HUDEP-2 (cell line): ENCODE data around the gene MXD3.
A peak's percentile ranks its signal among the peaks of the same experiment; 100 is the strongest.
"Not testable (repeated sequence)": the region's sequence is repeated elsewhere in the genome, so short reads cannot be mapped to it uniquely, and the experiment has no call there.

ENCODE experiments used
- DNase-seq, 76 experiments: peaks; one replicate each; lab custom pipeline; 2025; ENCODE audit not compliant: unreplicated experiment in 76 of 76; lab: John Stamatoyannopoulos, UW

MXD3 gene

GRCh38 chr5:177311723-177312648 is at the start of gene MXD3:
Gene MXD3 (minus strand): TSS chr5:177311898. CDS start chr5:177311830, 68 bp downstream.
- peak; percentile 74 to 99 (median 96) for DNase-seq

- DNase-seq: not testable (repeated sequence)
These were observed 49.0 kb upstream of the MXD3 start for GRCh38 chr5:177360740-177361139.

- no peak for DNase-seq
These were observed 48.2 kb upstream of the MXD3 start for GRCh38 chr5:177359860-177360259.

- peak in 3 of 76 experiments; percentile 15 to 26 (median 25) for DNase-seq
These were observed 47.8 kb upstream of the MXD3 start for GRCh38 chr5:177359451-177359851.

GRCh38 chr5:177358370-177358819 is 46.7 kb upstream of the MXD3 start:
- DNase-seq: peak in 11 of 76 experiments; percentile 6 to 64 (median 33)

DNA sequence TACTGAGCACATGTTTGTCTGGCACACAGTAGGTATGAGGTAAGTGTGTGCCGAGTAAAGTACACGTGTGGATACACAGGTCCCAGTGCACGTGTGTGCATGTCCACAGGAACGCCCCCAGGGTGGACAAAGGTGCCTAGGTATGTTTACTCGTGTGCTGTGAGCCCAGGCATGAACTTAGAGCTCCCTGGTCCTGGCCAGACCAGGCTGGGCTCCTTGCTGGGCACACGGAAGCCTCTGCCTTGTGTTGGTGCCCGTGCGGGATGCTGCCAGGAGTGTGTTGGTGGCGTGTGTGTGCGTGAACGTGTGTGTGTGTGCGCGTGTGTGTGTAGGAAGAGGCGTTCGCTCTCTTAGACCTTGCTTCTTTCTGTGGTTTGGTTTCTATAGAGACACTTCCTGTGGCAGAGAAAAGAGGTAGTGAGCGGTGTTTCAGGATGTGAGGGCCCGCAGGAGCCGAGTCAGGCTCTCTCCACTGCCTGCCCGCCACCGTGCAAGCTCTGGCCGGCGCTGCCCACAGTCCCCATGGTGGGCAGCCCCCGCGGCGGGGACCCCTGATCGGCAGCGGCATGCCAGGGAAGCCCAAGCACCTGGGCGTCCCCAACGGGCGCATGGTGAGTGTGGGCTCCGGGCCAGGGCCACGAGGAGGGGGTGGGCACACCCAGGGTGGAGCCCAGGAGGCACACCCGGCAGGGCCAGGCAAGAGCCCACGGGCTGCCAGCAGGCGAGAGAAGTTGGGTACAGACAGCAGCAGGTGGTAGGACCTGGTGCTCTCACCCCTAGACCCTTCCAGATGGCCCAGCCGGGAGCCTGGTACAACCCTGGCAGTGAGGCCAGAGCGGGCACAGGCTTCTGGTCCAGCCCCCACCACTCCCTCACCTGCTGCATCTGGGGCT is 46.0 kb upstream of the MXD3 start, which contains the start of gene RGS14:
TSS of gene RGS14 (plus strand) at position 466 of the 893 bp plus-strand sequence. CDS start at position 567, 101 bp downstream.
- DNase-seq: peak in 73 of 76 experiments; percentile 32 to 90 (median 69)

DNA sequence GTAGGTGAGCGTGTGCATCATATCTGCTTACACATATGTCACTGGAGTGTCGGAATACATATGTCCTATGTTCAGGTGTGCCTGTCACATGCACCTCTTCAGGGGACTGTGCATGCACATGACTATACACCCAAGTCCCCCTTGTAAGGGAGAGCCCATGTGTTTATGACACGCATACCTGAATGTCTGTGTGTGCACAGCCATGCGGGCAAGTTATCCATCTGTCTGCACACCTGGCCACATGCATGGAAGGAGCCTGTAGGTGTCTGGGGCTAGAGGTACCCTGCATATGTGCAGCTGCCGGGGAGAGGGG is 45.4 kb upstream of the MXD3 start:
- peak in 10 of 76 experiments; percentile 17 to 58 (median 38) for DNase-seq

DNA sequence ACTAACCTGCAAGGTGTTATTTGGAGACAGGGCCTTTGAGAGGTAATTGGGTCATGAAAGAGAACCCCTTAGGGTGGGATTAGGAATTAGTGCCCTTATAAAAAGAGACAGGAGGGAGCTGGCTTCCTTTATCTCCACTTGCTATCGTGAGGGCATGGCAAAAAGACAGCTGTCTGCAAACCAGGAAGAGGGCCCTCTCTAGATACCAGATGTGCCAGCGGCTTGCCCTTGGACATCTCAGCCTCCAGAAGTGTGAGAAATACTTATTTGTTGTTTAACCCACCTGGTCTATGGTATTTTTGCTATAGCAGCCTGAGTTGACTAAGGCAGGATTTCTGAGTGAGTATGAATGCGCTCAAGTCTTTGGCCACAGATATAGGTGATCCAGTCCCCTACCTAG is 45.0 kb upstream of the MXD3 start:
- peak in 13 of 76 experiments; percentile 3 to 55 (median 22) for DNase-seq

- DNase-seq: peak in 3 of 76 experiments; percentile 7 to 47 (median 34)
These were observed 44.1 kb upstream of the MXD3 start for GRCh38 chr5:177355868-177356168.

GRCh38 chr5:177355162-177355867 is 43.6 kb upstream of the MXD3 start:
- DNase-seq: no peak

- DNase-seq: no peak
These were observed 43.0 kb upstream of the MXD3 start for GRCh38 chr5:177354711-177355110.

DNA sequence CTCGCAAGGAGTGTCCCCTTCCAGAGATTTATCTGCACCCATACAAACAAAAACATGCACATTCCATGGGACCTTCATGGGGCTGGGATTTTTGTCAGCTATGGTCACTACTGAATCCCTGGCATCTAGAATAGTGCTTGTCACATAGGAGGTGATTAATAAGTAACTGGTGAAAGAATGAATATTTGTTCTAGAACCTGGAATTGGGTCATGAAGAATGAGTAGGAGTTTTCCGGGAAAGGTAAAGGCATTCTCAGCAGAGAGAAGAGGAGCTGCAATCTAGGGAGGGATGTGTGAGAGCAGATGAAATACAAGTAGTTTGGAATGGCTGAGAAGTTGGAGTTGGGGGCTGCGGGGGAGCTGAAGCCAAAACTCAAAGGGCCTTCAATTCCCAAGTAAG is 42.6 kb upstream of the MXD3 start:
- DNase-seq: no peak

DNA sequence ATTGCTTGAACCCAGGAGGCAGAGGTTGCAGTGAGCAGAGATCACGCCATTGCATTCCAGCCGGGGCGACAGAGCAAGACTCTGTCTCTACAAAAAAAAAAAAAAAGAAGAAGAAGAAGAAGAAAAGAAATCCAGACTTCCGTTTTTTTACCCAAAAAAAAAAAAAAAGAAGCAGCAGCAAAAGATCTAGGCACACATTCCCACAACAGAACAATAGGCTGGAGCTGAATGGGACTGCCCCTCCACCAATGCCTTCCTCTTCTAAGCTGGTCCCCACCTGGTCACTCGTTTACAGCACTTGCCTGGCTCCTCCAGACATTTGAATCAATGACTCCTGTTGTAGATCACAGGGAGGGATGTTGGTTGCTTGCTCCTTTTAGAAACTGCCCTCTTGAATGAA is 41.4 kb upstream of the MXD3 start:
- DNase-seq: no peak

DNA sequence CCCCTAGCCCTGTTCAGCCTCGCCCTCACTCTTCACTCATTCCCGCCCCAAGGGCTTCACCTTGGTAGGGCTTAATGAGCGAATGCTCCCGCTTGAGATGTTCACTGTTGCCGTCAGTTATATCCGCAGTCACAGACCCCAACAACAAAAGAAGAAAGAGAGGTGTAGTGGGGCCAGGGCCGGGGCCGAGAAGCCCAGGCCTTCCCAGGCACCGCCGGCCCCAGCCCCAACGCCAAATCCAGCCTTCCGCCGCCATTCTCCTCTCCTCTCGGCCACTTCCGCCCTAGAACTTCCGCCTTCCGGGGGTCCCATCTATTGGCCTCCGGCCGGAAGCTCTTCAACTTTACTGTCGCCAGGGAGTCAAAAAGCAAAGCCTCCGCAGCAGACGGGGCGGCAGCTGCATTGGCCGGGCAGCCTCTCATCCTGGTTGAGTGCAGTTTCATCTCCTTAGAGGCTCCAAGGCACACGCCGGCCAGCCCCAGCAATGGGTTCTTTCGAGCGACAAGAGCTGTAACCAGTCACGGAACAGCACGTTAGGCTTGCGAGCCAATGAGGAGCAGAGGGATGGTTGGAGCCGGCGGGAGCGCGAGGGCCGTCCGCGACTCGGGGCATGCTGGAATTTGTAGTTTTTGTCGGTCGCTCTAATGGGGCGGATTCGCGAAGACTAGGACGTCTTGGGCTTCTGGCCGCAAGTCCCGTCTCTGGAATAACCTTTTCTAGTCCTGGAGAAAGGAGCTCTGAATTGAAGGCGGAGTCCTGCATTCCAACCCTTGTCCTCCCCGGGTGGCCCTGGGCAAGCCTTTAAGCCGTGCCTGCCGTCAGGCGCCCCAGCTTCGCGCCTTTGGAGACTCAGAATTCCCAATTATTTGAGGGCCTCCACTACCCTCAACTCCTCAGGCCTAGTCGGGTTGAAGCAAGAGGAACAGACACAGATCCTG is 40.0 kb upstream of the MXD3 start, which contains the start of gene LMAN2:
TSS of gene LMAN2 (minus strand) at position 277 of the 938 bp plus-strand sequence. CDS start at position 256, 21 bp downstream.
- peak in 74 of 76 experiments; percentile 48 to 93 (median 86) for DNase-seq

DNA sequence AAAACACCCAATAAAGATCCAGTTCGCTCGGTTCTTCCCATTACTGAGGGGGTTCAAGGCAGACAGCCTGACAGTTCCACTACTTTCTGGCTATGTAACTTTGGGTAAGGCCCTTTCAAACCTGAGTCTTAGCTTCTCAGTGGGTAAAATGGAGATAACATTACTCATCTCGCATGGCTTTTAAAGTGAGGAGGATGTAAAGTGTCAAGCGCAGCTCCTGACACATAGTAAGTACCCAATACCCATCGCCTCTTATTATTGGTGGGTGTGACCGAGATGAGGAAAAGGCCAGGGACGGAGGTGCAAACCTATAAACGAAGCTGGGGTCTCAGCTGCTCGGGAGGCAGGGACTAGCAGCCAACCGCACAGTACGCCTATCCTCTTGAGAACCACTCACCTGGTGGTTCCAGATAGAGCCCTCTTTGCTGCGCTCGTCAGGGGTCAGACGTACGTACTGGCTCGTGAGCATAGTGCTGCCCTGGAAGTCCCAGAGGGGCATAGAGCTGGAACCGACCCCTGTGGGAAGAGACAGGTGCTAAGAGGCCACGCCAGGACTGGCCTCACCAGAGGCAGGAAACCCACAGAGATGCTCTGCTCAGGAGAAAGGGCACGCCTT is 39.2 kb upstream of the MXD3 start:
- no peak for DNase-seq

GRCh38 chr5:177349762-177350161 is 38.1 kb upstream of the MXD3 start:
- DNase-seq: no peak

DNA sequence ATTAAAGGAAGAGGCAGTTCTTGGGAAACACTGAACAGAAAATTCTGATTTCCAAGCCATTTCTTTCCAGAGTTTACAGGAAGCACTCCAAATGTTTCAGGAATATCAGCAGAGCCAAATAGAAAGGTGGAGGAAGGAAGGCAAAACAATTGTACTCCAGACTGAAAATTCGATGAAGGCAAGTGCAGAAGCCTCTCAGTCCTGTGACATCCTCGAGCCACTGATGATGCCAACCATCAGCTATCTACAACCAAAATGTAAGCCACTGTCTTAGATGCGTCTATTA is 37.6 kb upstream of the MXD3 start:
- no peak for DNase-seq

DNA sequence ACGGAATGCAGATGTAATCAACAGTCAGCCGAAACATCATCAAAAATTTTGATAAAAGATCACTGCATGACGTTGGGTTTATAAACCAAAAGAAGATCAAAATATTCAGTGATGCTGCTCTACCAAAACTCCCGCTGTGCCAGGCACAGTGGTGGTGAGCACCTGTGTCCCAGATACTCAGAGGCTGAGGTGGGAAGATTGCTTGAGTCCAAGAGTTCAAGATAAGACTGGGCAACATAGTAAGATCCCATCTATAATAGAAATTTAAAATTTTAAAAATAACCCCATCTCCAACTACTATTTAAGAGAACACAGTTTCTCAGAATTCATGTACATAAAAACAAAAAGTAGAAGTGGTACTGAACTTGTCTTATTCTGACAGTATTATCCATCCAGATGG is 36.0 kb upstream of the MXD3 start:
- no peak for DNase-seq

DNA sequence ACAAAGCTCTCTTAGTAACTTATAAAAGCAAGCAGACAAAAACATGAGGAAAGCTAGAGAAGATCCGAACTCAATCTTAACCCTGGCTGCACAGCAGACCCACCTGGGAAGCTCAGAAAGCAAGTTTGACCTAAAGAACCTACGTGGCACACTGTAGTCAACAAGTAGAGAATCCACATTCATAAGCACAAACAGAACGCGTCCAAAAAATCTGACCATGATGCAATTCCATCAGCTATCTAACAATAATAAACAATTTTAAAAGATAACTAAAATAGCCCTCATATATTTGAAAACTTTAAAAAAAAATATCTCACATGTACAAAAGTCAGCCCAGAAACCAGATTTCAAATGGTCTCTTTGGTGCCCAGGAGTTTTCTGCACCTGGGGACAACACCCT is 35.1 kb upstream of the MXD3 start:
- DNase-seq: no peak
